Jurkat, Clone E6-1 (cell line): ENCODE results near the gene IFT25. TPM values are rescaled to one million over a fixed set of nuclear protein-coding genes. Genes with fewer than 3 reads are reported as not detected.
"Not testable (repeated sequence)": the region's sequence is repeated elsewhere in the genome, so short reads cannot be mapped to it uniquely, and the experiment has no call there.

Experiments
- DNase-seq: peaks from one replicate; pipeline ENCODE4 v3.0.0-alpha.2; 2011; ENCODE audit warnings: low read depth, low spot score
- H3K4me3 ChIP-seq: 2 replicates; pipeline ENCODE4 v1.5.1; 2011; ENCODE audit warnings: mild to moderate bottlenecking, low read length, control low read depth, moderate library complexity
- polyA plus RNA-seq: library from polyadenylated mRNA; unstranded; fragments of >200 nt; gene quantifications from one replicate; pipeline ENCODE4 v1.2.1, GENCODE V29; 2012; ENCODE audit warnings: missing spikeins; ENCODE audit not compliant: insufficient read length, insufficient read depth

IFT25 gene
- 76.9 TPM for polyA plus RNA-seq

- peak within 1 kb of the TSS; percentile 70 for H3K4me3 ChIP-seq
- peak; percentile 89 for DNase-seq
These were observed at the start of gene IFT25 for GRCh38 chr1:53945433-53946251. Gene IFT25, minus strand, starts transcription at chr1:53945699. Its CDS starts 5,617 bp downstream, at chr1:53940082.

GRCh38 chr1:53994516-53994915 is 49.0 kb upstream of the IFT25 start:
- not testable (repeated sequence) for DNase-seq, H3K4me3 ChIP-seq

- no peak overlapping the region for H3K4me3 ChIP-seq
- DNase-seq, result no peak
These were observed 46.8 kb upstream of the IFT25 start for GRCh38 chr1:53992085-53992874.

GRCh38 chr1:53987880-53988279 is 42.4 kb upstream of the IFT25 start:
- no peak for DNase-seq
- no peak overlapping the region for H3K4me3 ChIP-seq

- DNase-seq, result peak; percentile 33
- no peak overlapping the region for H3K4me3 ChIP-seq
These were observed 41.0 kb upstream of the IFT25 start for GRCh38 chr1:53986458-53986857.

- no peak overlapping the region for H3K4me3 ChIP-seq
- DNase-seq, result no peak
These were observed 39.2 kb upstream of the IFT25 start for GRCh38 chr1:53984726-53985125.

GRCh38 chr1:53982763-53983104 is 37.2 kb upstream of the IFT25 start:
- H3K4me3 ChIP-seq, result no peak overlapping the region
- no peak for DNase-seq

- no peak overlapping the region for H3K4me3 ChIP-seq
- no peak for DNase-seq
These were observed 36.7 kb upstream of the IFT25 start for GRCh38 chr1:53982034-53982762.

GRCh38 chr1:53981220-53981619 is 35.7 kb upstream of the IFT25 start:
- DNase-seq, result no peak
- H3K4me3 ChIP-seq, result no peak overlapping the region

GRCh38 chr1:53979712-53980450 is 34.4 kb upstream of the IFT25 start:
- no peak for DNase-seq
- no peak overlapping the region for H3K4me3 ChIP-seq

GRCh38 chr1:53975861-53976260 is 30.4 kb upstream of the IFT25 start:
- no peak for DNase-seq
- H3K4me3 ChIP-seq, result no peak overlapping the region

GRCh38 chr1:53971718-53972117 is 26.2 kb upstream of the IFT25 start:
- no peak overlapping the region for H3K4me3 ChIP-seq
- no peak for DNase-seq

GRCh38 chr1:53969323-53969722 is 23.8 kb upstream of the IFT25 start:
- DNase-seq, H3K4me3 ChIP-seq: not testable (repeated sequence)

- no peak overlapping the region for H3K4me3 ChIP-seq
- no peak for DNase-seq
These were observed 22.6 kb upstream of the IFT25 start for GRCh38 chr1:53968125-53968513.

- DNase-seq, result no peak
- H3K4me3 ChIP-seq, result no peak overlapping the region
These were observed 22.1 kb upstream of the IFT25 start for GRCh38 chr1:53967409-53968124.

- DNase-seq, result no peak
- no peak overlapping the region for H3K4me3 ChIP-seq
These were observed 21.3 kb upstream of the IFT25 start for GRCh38 chr1:53966794-53967193.

- no peak for DNase-seq
- H3K4me3 ChIP-seq, result no peak overlapping the region
These were observed 18.6 kb upstream of the IFT25 start for GRCh38 chr1:53964109-53964508.

- no peak overlapping the region for H3K4me3 ChIP-seq
These were observed 18.0 kb upstream of the IFT25 start for GRCh38 chr1:53963460-53963859.

GRCh38 chr1:53962395-53962794 is 16.9 kb upstream of the IFT25 start:
- DNase-seq, result no peak
- no peak overlapping the region for H3K4me3 ChIP-seq

More at GRCh38 chr1:53963460-53963859, 18.0 kb upstream of the IFT25 start:
- no peak for DNase-seq
